MM.1S (cell line): ENCODE data around the gene DGKI.

Source experiments
- EZH2 ChIP-seq: fragments of 300-600 bp; sonication (generic); optimal IDR thresholded peaks from 2 replicates; pipeline ENCODE3; 2017; ENCODE audit warnings: low read depth, mild to moderate bottlenecking, antibody characterized with exemption, low read length, mixed read lengths
- EZH2phosphoT487 ChIP-seq: fragments of 300-600 bp; sonication (generic); IDR thresholded peaks from 2 replicates; pipeline ENCODE4 v1.6.1; 2018; ENCODE audit warnings: antibody characterized with exemption, low read length
- TF ChIP-seq, protein P1 (sequence below): fragments of 300-600 bp; sonication (generic); IDR thresholded peaks from 2 replicates; pipeline ENCODE4 v1.5.1; 2016; ENCODE audit warnings: antibody characterized with exemption, low read length, mixed read lengths

DNA sequence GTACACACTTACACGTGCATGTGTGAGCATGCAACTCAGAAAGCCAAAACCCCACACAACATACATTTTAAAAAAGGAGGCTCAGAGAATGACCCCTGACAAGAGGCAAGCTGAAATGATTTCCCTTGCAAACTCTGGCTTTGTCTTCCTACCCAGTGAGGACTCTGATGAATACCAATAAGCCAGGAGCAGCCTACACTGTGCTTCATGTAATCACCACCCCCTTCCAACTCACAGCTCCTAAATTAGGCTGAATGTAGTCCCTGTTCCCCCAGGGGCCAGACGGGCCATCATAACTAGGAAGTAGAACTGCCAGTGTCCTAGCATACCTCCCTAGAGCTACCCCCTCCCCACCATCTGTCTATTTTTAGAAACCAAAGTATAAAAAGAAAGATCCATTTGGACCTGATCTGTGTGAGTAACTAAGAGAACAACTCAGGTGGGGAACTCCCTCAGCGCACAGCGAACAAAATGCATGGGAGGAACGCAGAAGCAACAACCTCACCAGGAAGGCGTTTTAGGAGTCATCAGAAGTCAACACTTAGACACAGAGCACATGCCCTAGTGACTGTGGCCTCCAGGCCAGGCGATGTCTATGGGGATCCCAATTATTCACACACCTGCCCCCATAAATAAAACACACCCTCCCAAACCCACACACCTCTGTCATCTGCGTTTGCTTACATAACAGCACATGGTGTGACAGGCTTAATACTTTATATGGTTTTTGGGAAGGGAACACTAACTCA lies 1.9 kb downstream of the DGKI start:
- TF ChIP-seq EZH2, result no peak
- TF ChIP-seq, protein P1, sequence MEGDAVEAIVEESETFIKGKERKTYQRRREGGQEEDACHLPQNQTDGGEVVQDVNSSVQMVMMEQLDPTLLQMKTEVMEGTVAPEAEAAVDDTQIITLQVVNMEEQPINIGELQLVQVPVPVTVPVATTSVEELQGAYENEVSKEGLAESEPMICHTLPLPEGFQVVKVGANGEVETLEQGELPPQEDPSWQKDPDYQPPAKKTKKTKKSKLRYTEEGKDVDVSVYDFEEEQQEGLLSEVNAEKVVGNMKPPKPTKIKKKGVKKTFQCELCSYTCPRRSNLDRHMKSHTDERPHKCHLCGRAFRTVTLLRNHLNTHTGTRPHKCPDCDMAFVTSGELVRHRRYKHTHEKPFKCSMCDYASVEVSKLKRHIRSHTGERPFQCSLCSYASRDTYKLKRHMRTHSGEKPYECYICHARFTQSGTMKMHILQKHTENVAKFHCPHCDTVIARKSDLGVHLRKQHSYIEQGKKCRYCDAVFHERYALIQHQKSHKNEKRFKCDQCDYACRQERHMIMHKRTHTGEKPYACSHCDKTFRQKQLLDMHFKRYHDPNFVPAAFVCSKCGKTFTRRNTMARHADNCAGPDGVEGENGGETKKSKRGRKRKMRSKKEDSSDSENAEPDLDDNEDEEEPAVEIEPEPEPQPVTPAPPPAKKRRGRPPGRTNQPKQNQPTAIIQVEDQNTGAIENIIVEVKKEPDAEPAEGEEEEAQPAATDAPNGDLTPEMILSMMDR, result no peak
- TF ChIP-seq EZH2phosphoT487, result no peak
